HG02852 (cell line): Measurements from ENCODE around the gene AHCYL2.

Source experiments
- ATAC-seq: cut with Tn5 transposase; IDR thresholded peaks from one replicate; pipeline ENCODE4 v1.9.1; 2021; ENCODE audit warnings: mild to moderate bottlenecking, moderate library complexity; ENCODE audit not compliant: unreplicated experiment

The AHCYL2 gene

GRCh38 chr7:129224251-129225205 lies at the start of gene AHCYL2:
AHCYL2 (plus strand) TSS chr7:129225030.
- ATAC-seq, result peak; percentile 86

- ATAC-seq, result no peak
These were observed 47.7 kb upstream of the AHCYL2 start for GRCh38 chr7:129176916-129177710.

GRCh38 chr7:129184981-129185670 lies 39.7 kb upstream of the AHCYL2 start:
- ATAC-seq, result no peak

GRCh38 chr7:129186749-129187260 lies 38.0 kb upstream of the AHCYL2 start:
- no peak for ATAC-seq

GRCh38 chr7:129187681-129188371 lies 37.0 kb upstream of the AHCYL2 start:
- no peak for ATAC-seq

- no peak for ATAC-seq
These were observed 36.4 kb upstream of the AHCYL2 start, which contains the start of gene SMO for GRCh38 chr7:129188372-129188891. SMO (plus strand) TSS chr7:129188633; CDS start chr7:129189152, 519 bp downstream.

- no peak for ATAC-seq
These were observed 35.8 kb upstream of the AHCYL2 start for GRCh38 chr7:129188892-129189660.

GRCh38 chr7:129189661-129190310 lies 35.0 kb upstream of the AHCYL2 start:
- no peak for ATAC-seq

- ATAC-seq, result no peak
These were observed 33.6 kb upstream of the AHCYL2 start for GRCh38 chr7:129191272-129191671.

GRCh38 chr7:129193892-129194291 lies 30.9 kb upstream of the AHCYL2 start:
- ATAC-seq, result no peak

- ATAC-seq, result no peak
These were observed 27.1 kb upstream of the AHCYL2 start for GRCh38 chr7:129197771-129198170.

- no peak for ATAC-seq
These were observed 25.4 kb upstream of the AHCYL2 start for GRCh38 chr7:129199406-129199805.

- no peak for ATAC-seq
These were observed 22.6 kb upstream of the AHCYL2 start for GRCh38 chr7:129202058-129202777.

GRCh38 chr7:129203050-129203741 lies 21.6 kb upstream of the AHCYL2 start:
- ATAC-seq, result no peak

GRCh38 chr7:129205126-129205818 lies 19.6 kb upstream of the AHCYL2 start:
- no peak for ATAC-seq

GRCh38 chr7:129205987-129206785 lies 18.6 kb upstream of the AHCYL2 start:
- ATAC-seq, result no peak
